Stimulated activated CD8-positive, alpha-beta memory T cell treated with anti-CD3 and anti-CD28 coated beads, Interleukin-4, amount 100 ng/mL, for 1 hour (primary cell): ENCODE measurements around the gene ZNF532.
"Not testable (repeated sequence)": the region's sequence is repeated elsewhere in the genome, so short reads cannot be mapped to it uniquely, and the experiment has no call there.

Experiments used
- DNase-seq, 2 donors: peaks; one replicate each; pipeline ENCODE4 v3.0.0-alpha.2; 2020; ENCODE audit warnings: low read depth in 2 of 2, low spot score in 1 of 2

Gene ZNF532

GRCh38 chr18:58847383-58848071 is 17.1 kb upstream of the ZNF532 start:
- DNase-seq: no peak

DNA sequence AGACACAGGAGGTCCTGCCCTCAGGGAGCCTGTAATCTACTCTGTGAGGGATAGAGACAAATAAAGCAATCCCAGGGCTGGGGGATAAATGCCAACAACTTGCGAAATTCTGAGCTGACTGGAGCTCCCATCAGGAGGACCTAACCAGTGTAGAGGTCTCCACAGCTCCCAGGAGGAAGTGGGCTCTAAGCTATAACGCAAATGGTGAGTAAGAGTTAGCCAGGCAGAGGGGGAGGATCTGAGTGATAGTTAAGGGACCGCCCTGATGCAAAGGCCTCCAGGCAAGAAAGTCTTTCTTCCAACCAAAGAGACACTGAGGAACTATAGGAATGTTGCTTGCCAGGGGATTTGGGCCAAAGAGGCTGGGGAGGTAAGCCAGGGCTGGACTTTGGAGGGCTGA is 16.0 kb upstream of the ZNF532 start:
- DNase-seq: no peak

GRCh38 chr18:58850786-58851469 is 13.7 kb upstream of the ZNF532 start:
- no peak for DNase-seq

DNA sequence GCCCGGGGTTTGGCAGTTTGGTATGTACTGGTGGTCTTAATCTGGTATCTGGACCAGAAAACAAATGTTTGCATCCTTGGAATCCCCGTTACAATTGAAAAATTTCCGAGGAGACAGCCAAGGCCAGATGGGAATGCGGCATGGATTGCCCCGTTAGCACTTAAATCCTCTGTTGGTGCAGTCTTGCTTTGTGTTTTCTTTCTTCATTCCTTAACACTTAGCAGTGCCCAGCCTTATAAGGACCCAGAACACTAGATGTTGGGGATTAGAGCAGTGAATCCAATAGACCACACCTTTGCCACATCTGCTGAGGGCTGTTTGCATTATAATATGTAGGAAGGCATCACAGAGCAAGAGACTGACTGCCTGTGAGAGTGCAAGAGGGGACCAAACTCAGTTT is 12.8 kb upstream of the ZNF532 start:
- DNase-seq: no peak

GRCh38 chr18:58852629-58853028 is 12.0 kb upstream of the ZNF532 start:
- no peak for DNase-seq

DNA sequence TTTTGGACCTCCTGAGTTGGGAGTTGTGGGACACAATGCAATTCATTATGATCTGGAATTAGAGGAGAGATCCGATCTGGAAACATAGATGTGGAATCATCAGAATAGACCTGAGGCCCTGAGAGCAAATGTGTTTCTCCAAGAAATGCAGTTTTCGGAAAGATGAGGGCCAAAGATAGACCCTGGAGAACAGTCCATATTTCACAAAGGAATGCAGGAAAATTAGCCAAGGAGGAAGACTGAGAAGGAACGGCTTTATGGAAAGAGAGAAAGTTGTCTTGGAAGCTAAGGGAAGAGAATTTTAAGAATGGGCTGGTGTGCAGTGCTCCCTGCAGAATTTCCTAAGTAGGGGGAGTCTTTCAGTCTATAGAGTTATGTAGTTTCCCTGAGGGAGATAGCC is 11.1 kb upstream of the ZNF532 start:
- no peak for DNase-seq

- not testable (repeated sequence) for DNase-seq
These were observed 9.2 kb upstream of the ZNF532 start for GRCh38 chr18:58855521-58855920.

DNA sequence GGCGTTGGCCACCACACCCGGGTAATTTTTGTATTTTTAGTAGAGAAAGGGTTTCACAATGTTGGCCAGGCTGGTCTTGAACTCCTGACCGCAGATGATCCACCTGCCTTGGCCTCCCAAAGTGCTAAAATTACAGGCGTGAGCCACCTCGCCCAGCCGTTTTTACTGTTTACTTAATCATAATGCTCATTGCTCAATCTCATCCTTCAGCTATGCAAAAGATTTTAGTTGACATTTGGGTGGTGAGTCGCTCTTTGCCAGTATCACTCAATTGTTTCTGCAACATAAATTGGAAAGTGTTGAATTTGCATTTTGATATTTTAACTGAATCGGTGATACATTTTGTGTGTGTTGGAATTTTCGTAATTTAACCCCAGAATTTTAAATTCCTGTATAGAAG is 7.8 kb upstream of the ZNF532 start:
- no peak for DNase-seq

- no peak for DNase-seq
These were observed 5.8 kb upstream of the ZNF532 start for GRCh38 chr18:58858591-58859468.

DNA sequence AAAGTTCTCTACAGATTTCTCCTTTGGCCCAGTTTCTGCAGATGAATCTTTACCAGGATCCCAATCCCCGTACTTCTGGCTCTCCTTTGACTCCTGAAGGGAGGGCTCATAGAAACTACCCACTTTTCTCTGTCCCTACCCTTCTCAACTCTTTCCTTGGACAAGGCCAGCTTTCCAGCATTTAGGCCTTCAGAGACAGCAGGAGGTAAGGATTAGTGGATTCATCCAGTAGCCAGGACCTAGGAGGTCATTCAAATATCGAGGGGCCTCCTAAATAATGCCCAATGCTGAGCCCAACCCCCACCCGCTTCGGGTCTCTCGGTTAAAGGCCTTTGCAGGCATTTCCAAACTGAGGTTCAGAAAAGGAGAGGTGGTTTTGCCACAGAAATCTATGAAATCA is 4.8 kb upstream of the ZNF532 start:
- DNase-seq: no peak

DNA sequence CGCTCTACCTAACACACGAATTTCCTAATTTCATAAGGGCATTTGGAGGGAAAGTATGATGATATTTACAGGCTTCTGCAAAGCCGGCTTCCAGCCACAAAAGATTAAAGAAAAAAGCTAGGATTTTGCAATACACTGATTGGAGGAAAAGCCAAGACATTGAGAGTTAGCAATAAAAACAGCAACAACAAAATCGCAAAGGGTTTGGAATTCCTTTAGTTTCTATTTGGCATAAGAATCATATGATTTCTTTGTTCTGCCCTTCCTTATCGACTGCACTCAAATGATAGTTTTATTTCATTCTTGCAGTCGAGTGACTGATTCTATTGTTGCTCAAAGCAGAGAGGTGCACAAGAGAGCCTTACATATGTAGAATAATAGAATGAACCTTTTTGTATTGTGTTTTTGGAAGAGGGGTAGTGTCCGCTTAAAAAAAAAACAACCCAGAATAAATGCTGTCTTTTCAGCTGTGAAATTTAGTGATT is 3.9 kb upstream of the ZNF532 start:
- DNase-seq: no peak

- DNase-seq: no peak
These were observed 3.3 kb upstream of the ZNF532 start for GRCh38 chr18:58861353-58861752.

DNA sequence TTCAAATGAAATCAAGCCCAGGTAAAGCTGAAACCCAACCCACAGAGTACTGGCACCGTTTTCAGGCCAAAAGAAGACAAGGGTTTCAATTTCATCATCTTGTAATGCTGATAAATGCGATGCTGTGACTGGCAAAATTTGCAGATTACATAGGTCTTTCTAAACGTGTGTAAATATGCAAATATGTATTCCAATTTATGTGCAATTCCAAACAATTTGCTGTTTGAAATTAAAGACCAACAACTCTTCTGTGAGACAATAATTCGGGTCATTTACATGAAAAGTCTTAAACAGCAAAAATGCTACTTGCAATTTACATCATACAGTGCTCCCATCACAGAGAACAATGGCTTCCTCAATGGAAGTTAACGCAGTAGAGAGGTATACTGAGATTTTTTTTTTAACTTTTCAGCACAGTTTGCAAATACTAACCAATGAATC is 2.8 kb upstream of the ZNF532 start:
- DNase-seq: no peak

GRCh38 chr18:58862356-58862755 is 2.3 kb upstream of the ZNF532 start:
- no peak for DNase-seq

DNA sequence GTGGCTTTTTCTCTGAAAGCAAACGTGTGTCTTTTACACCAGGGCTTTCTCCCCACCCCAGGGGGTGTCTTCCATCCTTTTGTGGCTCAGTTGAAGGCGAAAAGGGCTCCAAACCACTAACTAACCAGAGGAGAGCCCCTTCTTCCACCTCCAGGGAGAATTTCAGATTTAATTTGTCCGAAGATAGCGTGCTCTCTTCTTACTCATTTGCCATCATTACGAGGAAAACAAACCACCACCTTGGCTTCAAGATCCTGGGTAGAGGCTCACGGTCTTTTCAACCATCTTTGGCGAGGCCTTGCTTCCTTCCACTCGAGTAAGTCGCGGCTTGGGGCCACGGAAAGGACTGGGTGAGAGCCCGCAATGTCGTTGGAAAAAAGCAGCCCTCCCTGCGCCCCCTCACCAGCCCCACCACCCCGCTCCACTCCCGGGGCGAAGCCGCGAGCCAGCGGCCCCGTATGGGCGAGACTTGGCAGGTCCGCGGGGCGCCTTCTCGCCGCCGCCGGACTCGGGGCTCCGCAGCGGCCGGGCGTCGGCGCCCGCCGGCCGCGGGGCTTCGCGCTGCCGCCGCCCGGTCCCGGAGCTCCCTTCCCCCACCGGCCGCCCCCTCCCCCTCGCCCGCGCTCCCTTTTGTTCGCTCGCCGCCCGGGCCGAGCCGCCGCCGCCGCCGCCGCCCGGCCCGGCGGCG is 1.7 kb upstream of the ZNF532 start:
- DNase-seq: no peak

GRCh38 chr18:58863539-58864145 is 1.0 kb upstream of the ZNF532 start:
- no peak for DNase-seq

DNA sequence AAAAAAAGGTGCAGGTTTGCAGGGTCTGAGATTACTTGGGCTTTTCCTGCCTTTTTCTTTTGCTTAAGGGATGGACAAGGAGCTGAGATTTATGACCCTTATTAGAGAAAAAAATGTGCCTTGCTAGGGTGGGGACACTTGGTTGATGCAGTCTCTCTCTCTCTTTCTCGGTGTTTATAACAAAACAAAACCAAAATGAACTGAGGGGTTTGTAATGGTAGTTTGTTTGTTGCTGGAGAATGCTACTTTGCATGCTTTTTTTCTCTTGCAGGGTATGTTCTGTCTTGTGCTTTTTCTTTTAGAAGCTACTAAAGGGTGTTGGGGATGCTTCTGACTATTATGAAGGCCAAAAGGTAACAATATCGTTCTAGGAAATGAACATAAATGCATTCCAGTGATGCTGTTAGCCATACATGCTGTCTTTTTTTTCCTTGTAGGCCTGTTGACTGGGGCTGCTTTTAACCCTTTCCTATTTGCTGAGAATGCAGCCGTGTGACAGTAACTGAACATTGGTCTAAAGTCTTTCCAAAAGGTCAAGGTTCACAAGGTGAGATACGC is 435 bp downstream of the ZNF532 start:
- DNase-seq: no peak

- DNase-seq: no peak
These were observed 1.0 kb downstream of the ZNF532 start for GRCh38 chr18:58865701-58866065.

GRCh38 chr18:58866066-58866772 is 1.5 kb downstream of the ZNF532 start:
- no peak for DNase-seq

DNA sequence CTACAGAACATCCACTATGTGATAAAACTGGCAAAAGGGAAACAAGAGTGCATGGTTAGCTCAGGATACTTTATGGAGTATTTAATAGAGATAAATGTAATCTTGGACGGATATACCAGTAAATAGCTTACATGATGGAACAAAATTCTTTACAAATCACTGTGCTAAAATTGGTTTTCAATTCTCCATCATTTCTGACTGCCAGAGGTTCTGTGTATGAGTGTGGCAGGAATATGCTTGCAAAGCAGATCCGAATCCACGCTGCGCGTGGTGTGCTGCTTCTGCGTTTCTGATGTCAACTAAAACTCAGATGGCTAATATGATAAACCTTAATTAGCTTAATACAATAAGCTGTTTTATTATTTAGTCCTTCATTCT is 2.1 kb downstream of the ZNF532 start:
- DNase-seq: no peak
